RWPE2 (cell line): ENCODE results near the gene SS18L1.

Experiments used
- ATAC-seq: fragments of 200-7000 bp; cut with Tn5 transposase; 3 replicates; pipeline ENCODE4 v1.9.1; 2021; ENCODE audit warnings: low read depth
- DNase-seq: peaks from one replicate; pipeline ENCODE4 v3.0.0-alpha.2; 2020; ENCODE audit warnings: low spot score
- H3K27ac ChIP-seq: fragments of 450-650 bp; 2 replicates; pipeline ENCODE4 v1.5.1; 2017; ENCODE audit warnings: mild to moderate bottlenecking; ENCODE audit not compliant: poor library complexity, severe bottlenecking
- H3K27me3 ChIP-seq: fragments of 250-450 bp; sonication (Bioruptor Pico); 2 replicates; pipeline ENCODE4 v1.5.1; 2021; ENCODE audit warnings: mild to moderate bottlenecking, moderate library complexity; ENCODE audit not compliant: insufficient read depth, poor library complexity, severe bottlenecking
- H3K36me3 ChIP-seq: fragments of 250-450 bp; sonication (Bioruptor Pico); 2 replicates; pipeline ENCODE4 v1.5.1; 2020; ENCODE audit warnings: low read depth, mild to moderate bottlenecking, moderate library complexity
- H3K4me1 ChIP-seq: fragments of 250-450 bp; sonication (Bioruptor Pico); 2 replicates; pipeline ENCODE4 v1.5.1; 2021; ENCODE audit warnings: mild to moderate bottlenecking, moderate library complexity; ENCODE audit not compliant: insufficient read depth, poor library complexity, severe bottlenecking
- H3K4me3 ChIP-seq: fragments of 250-450 bp; sonication (Bioruptor Pico); 2 replicates; pipeline ENCODE4 v1.5.1; 2021; ENCODE audit warnings: mild to moderate bottlenecking, moderate library complexity; ENCODE audit not compliant: severe bottlenecking
- H3K9me3 ChIP-seq: fragments of 250-450 bp; sonication (Bioruptor Pico); 2 replicates; pipeline ENCODE4 v1.5.1; 2021; ENCODE audit warnings: mild to moderate bottlenecking, moderate library complexity; ENCODE audit not compliant: severe bottlenecking
- CTCF ChIP-seq: fragments of 450-650 bp; IDR thresholded peaks from one replicate; pipeline ENCODE4 v1.5.1; 2017; ENCODE audit warnings: mild to moderate bottlenecking, moderate library complexity; ENCODE audit not compliant: poor library complexity, severe bottlenecking

The SS18L1 gene

DNA sequence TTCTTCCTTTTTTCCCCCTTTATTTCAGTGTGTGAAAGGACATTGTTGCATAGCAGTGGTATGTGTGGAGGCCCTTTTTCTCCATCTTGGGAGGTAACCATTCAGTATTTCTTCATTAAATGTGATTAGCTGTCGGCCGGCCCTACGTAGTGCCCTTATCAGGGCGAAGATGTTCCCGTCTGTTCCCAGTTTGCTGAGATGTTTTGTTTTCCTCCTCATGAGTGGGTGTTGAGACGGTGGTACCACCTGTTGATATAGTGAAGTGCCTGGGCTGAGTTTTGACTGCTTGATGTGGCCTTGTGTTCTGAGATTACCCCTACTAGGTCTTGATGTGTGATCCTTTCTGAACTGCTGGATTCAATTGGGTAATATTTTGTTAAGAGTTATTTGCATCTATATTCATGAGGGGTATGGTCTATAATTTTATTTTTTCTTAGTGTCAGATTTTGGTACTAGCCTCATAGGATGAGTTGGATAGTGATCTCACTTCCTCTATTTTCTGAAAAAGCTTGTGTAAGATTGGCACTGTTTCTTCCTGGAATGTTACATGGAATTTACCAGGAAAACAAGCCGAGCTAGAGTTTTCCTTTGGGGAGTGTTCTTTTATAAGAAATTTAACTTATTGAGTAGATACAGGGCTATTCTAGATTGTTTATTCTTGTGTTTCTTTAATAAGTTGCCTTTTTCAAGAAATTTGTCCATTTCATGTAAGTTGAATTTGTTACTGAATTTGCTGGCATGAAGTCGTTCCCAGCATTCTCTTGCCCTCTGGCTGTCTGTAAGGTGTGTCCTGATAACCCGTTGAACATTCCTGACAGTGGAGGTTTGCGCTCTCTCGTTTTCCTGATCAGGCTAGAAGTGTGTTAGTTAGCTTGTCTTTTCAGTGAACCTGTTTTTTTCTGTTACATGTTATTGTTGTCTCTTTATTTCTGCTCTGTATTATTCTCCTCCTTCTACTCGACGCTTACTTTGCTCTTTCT, 43.6 kb downstream of the SS18L1 start:
- H3K27me3 ChIP-seq = no peaks in the 10 kb centered on the region
- H3K36me3 ChIP-seq = peaks cover 22% of the 10 kb centered on the region
- TF ChIP-seq CTCF = no peak
- H3K4me3 ChIP-seq = no peak overlapping the region
- H3K9me3 ChIP-seq = no peaks in the 10 kb centered on the region
- peak overlapping the region; percentile 33 for H3K27ac ChIP-seq
- peaks cover 13% of the 10 kb centered on the region for H3K4me1 ChIP-seq
- no peak for ATAC-seq
- peak; percentile 58 for DNase-seq

- Histone ChIP-seq H3K27me3 (no peaks in the 10 kb centered on the region), H3K9me3 (no peaks in the 10 kb centered on the region), H3K4me1 (peaks cover 10% of the 10 kb centered on the region), H3K36me3 (peaks cover 55% of the 10 kb centered on the region), H3K27ac (no peak overlapping the region), H3K4me3 (no peak overlapping the region)
- ATAC-seq = no peak
- peak; percentile 81 for DNase-seq
- TF ChIP-seq CTCF = no peak
Observed at GRCh38 chr20:62190639-62191411, 47.3 kb downstream of the SS18L1 start.

DNA sequence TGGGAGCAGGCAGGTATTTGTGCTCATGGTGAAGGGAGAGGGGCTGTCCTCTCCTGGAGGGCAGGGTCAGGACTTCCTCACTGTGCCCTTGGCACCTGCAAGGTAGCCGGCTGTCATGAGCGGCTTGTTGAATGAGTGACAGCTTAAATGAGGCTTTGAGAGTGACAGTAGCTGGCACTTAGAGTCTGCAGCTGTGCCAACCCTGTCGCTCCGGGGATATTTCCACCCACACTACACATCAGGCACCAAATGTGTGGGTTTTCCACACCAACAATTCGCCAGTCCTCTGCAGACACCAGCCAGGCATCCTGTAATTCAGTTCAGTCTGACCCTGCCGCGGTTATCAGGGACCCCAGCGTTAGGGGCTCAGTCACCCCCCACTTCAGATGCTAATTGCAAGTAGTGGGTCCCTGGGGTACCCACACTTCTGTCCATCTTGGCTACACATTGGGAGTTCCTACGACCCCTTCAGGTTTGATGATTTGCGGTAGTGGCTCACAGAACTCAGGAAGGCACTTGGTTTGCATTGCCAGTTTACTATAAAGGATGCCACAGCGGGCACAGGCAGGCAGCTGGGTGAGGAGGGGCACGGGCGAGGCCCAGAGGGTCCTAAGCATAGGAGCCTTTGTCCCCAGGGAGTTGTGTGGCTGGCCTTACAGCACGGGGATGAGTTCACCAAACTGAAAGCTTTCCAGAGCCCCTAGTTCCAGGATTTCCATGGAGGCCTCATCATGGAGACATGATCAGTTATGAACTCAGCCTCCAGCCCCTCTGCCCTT, 48.4 kb downstream of the SS18L1 start:
- Histone ChIP-seq H3K36me3 (peaks cover 64% of the 10 kb centered on the region), H3K4me3 (no peak overlapping the region), H3K4me1 (peaks cover 8% of the 10 kb centered on the region), H3K9me3 (no peaks in the 10 kb centered on the region), H3K27me3 (no peaks in the 10 kb centered on the region), H3K27ac (no peak overlapping the region)
- TF ChIP-seq CTCF = no peak
- ATAC-seq = no peak
- peak; percentile 72 for DNase-seq

- Histone ChIP-seq H3K4me3 (no peak overlapping the region), H3K27ac (no peak overlapping the region), H3K9me3 (no peaks in the 10 kb centered on the region), H3K4me1 (peaks cover 2% of the 10 kb centered on the region), H3K36me3 (peaks cover 70% of the 10 kb centered on the region), H3K27me3 (no peaks in the 10 kb centered on the region)
- DNase-seq (peak; percentile 79), ATAC-seq (no peak)
- TF ChIP-seq CTCF = no peak
Observed at GRCh38 chr20:62192635-62193034, 49.1 kb downstream of the SS18L1 start.
